Glomerular endothelial cell (primary cell): ENCODE results near the gene CFAP46. TPM values are rescaled to one million over a fixed set of nuclear protein-coding genes. Genes with fewer than 3 reads are reported as not detected.
"Not testable (repeated sequence)": the region's sequence is repeated elsewhere in the genome, so short reads cannot be mapped to it uniquely, and the experiment has no call there.

Experiments used
- DNase-seq: peaks from one replicate; pipeline ENCODE4 v3.0.0-alpha.2; 2011; ENCODE audit warnings: low read depth, low spot score; ENCODE audit errors: extremely low read depth
- total RNA-seq: library from RNA; depleted of rRNA; stranded (reverse); fragments of >200 nt; gene quantifications from 2 replicates; pipeline ENCODE4 v1.2.3, GENCODE V29; 2015

Gene CFAP46
- total RNA-seq, 1 donor from 2014 or later = 1.9 TPM

GRCh38 chr10:132793871-132794849, 148.2 kb downstream of the CFAP46 start:
- no peak for DNase-seq

- no peak for DNase-seq
Observed at GRCh38 chr10:132793213-132793612, 149.2 kb downstream of the CFAP46 start.

- no peak for DNase-seq
Observed at GRCh38 chr10:132792796-132793195, 149.6 kb downstream of the CFAP46 start.

- not testable (repeated sequence) for DNase-seq
Observed at GRCh38 chr10:132792099-132792498, 150.3 kb downstream of the CFAP46 start.

GRCh38 chr10:132790934-132791829, 151.2 kb downstream of the CFAP46 start:
- DNase-seq = no peak

- DNase-seq = no peak
Observed at GRCh38 chr10:132790470-132790869, 151.9 kb downstream of the CFAP46 start.

GRCh38 chr10:132789659-132790148, 152.7 kb downstream of the CFAP46 start:
- no peak for DNase-seq

- DNase-seq = no peak
Observed at GRCh38 chr10:132788831-132789219, 153.5 kb downstream of the CFAP46 start.

- no peak for DNase-seq
Observed at GRCh38 chr10:132788180-132788830, 154.1 kb downstream of the CFAP46 start.

- no peak for DNase-seq
Observed at GRCh38 chr10:132787495-132788179, 154.7 kb downstream of the CFAP46 start.

GRCh38 chr10:132786884-132787494, 155.4 kb downstream of the CFAP46 start:
- DNase-seq = no peak

GRCh38 chr10:132786476-132786883, 155.9 kb downstream of the CFAP46 start:
- DNase-seq = no peak

- no peak for DNase-seq
Observed at GRCh38 chr10:132785723-132786475, 156.5 kb downstream of the CFAP46 start, which contains the start of gene NKX6-2. Gene NKX6-2, minus strand, starts transcription at chr10:132786147. Its CDS starts 199 bp downstream, at chr10:132785948.

- DNase-seq = no peak
Observed at GRCh38 chr10:132784866-132785722, 157.3 kb downstream of the CFAP46 start.

- no peak for DNase-seq
Observed at GRCh38 chr10:132783940-132784865, 158.2 kb downstream of the CFAP46 start.

GRCh38 chr10:132783165-132783939, 159.0 kb downstream of the CFAP46 start:
- no peak for DNase-seq
